ENCODE measurements around the gene TAS1R3.

GRCh38 chr1:1324524-1325287 lies 6.4 kb upstream of the TAS1R3 start, which contains the start of the genes CPTP and INTS11:
- TF ChIP-seq, protein P1, sequence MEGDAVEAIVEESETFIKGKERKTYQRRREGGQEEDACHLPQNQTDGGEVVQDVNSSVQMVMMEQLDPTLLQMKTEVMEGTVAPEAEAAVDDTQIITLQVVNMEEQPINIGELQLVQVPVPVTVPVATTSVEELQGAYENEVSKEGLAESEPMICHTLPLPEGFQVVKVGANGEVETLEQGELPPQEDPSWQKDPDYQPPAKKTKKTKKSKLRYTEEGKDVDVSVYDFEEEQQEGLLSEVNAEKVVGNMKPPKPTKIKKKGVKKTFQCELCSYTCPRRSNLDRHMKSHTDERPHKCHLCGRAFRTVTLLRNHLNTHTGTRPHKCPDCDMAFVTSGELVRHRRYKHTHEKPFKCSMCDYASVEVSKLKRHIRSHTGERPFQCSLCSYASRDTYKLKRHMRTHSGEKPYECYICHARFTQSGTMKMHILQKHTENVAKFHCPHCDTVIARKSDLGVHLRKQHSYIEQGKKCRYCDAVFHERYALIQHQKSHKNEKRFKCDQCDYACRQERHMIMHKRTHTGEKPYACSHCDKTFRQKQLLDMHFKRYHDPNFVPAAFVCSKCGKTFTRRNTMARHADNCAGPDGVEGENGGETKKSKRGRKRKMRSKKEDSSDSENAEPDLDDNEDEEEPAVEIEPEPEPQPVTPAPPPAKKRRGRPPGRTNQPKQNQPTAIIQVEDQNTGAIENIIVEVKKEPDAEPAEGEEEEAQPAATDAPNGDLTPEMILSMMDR (IDR thresholded peaks at IDR 0.05), result no peak
- TF ChIP-seq POLR2A (IDR thresholded peaks at IDR 0.05) (peak; percentile 70), EP300 (IDR thresholded peaks at IDR 0.05) (no peak)
